B cell (primary cell): Measurements from ENCODE around the gene MAPK8IP2. TPM values are rescaled to one million over a fixed set of nuclear protein-coding genes. Genes with fewer than 3 reads are reported as not detected.

Experiments used
- ATAC-seq: fragments of 200-7000 bp; cut with Tn5 transposase; one replicate; pipeline ENCODE4 v1.10.0; 2021; ENCODE audit warnings: low read depth, mild to moderate bottlenecking, moderate number of reproducible peaks, moderate library complexity
- CTCF ChIA-PET: fragments of 350-600 bp; sonication (Branson Sonifier 250); formaldehyde crosslinking; loops from one replicate; lab custom pipeline; 2021; ENCODE audit warnings: antibody characterized with exemption, inconsistent platforms; lab: Charles Lee
- POLR2A ChIA-PET: fragments of 350-600 bp; sonication (Branson Sonifier 250); formaldehyde crosslinking; loops from one replicate; lab custom pipeline; 2021; ENCODE audit warnings: antibody characterized with exemption; lab: Charles Lee
- DNase-seq: peaks from one replicate; pipeline ENCODE4 v3.0.0; 2013
- H2AFZ ChIP-seq: 2 replicates; pipeline ENCODE4 v1.6.1; 2012; ENCODE audit warnings: mild to moderate bottlenecking, low read depth, low read length; ENCODE audit not compliant: insufficient read depth, poor library complexity, severe bottlenecking
- H3K27ac ChIP-seq, 2 donors: 1 replicate in 1 of 2; 2 replicates in 1 of 2; pipeline ENCODE4 v1.5.1; 2012 to 2013; ENCODE audit warnings: low read length in 2 of 2, mild to moderate bottlenecking in 2 of 2, moderate library complexity in 1 of 2
- H3K27me3 ChIP-seq, 4 experiments: fragments of 200-600 bp in 1 of 4; sonication (generic) in 1 of 4; replicated peaks in 1 of 4; 1 replicate in 2 of 4; 2 replicates in 2 of 4; pipeline versions ENCODE4 v1.6.1 to v1.7.0; 2013 to 2016; ENCODE audit warnings: low read length in 3 of 4, mild to moderate bottlenecking in 2 of 4, mixed read lengths in 1 of 4, moderate library complexity in 1 of 4; ENCODE audit not compliant: insufficient read depth in 4 of 4, control insufficient read depth in 3 of 4; ENCODE audit errors: control extremely low read depth in 1 of 4
- H3K36me3 ChIP-seq, 2 experiments: replicated peaks in 1 of 2; 1 replicate in 1 of 2; 2 replicates in 1 of 2; pipeline versions ENCODE4 v1.6.1 to v1.7.1; 2013; ENCODE audit warnings: low read length in 1 of 2; ENCODE audit not compliant: insufficient read depth in 2 of 2, control insufficient read depth in 1 of 2; ENCODE audit errors: control extremely low read depth in 1 of 2, extremely low read depth in 1 of 2
- H3K4me1 ChIP-seq, 2 donors: fragments of 200-600 bp in 1 of 2; sonication (generic) in 1 of 2; 1 replicate in 1 of 2; 2 replicates in 1 of 2; pipeline versions ENCODE4 v1.5.1 to v1.6.1; 2013 to 2017; ENCODE audit warnings: low read length in 2 of 2; ENCODE audit not compliant: control insufficient read depth in 2 of 2, insufficient read depth in 2 of 2
- H3K4me2 ChIP-seq: replicated peaks from 2 replicates; pipeline ENCODE3; 2012; ENCODE audit warnings: mild to moderate bottlenecking, low read depth, low read length; ENCODE audit not compliant: poor library complexity, severe bottlenecking
- H3K4me3 ChIP-seq, 5 experiments: fragments of 200-600 bp in 1 of 5; sonication (generic) in 1 of 5; 1 replicate in 3 of 5; 2 replicates in 2 of 5; pipeline versions ENCODE4 v1.5.1 to v1.7.0; 2011 to 2016; ENCODE audit warnings: low read length in 4 of 5, mild to moderate bottlenecking in 4 of 5, low read depth in 2 of 5, control low read depth in 1 of 5, moderate library complexity in 1 of 5; ENCODE audit not compliant: insufficient read depth in 1 of 5; ENCODE audit errors: control extremely low read depth in 1 of 5, extremely low read depth in 1 of 5
- H3K79me2 ChIP-seq: fragments of 200-600 bp; sonication (generic); one replicate; pipeline ENCODE4 v1.6.0; 2016; ENCODE audit warnings: low read length; ENCODE audit not compliant: control insufficient read depth, insufficient read depth
- H3K9ac ChIP-seq: fragments of 200-600 bp; sonication (generic); 2 replicates; pipeline ENCODE4 v1.6.1; 2017; ENCODE audit warnings: mild to moderate bottlenecking, low read length, moderate library complexity
- H3K9me3 ChIP-seq, 3 donors: one replicate each; pipeline versions ENCODE4 v1.6.1 to v1.7.1; 2013; ENCODE audit warnings: low read length in 2 of 3; ENCODE audit not compliant: control insufficient read depth in 2 of 3, insufficient read depth in 1 of 3; ENCODE audit errors: control extremely low read depth in 1 of 3
- H4K20me1 ChIP-seq: 2 replicates; pipeline ENCODE4 v1.6.0; 2012; ENCODE audit warnings: mild to moderate bottlenecking, low read length; ENCODE audit not compliant: insufficient read depth, control insufficient read depth, poor library complexity, severe bottlenecking
- H3K27ac Mint-ChIP-seq: one replicate; pipeline ENCODE4 v1.8.0; 2021; ENCODE audit warnings: mixed read lengths
- H3K27me3 Mint-ChIP-seq: one replicate; pipeline ENCODE4 v1.8.0; 2021; ENCODE audit warnings: mixed read lengths
- H3K4me1 Mint-ChIP-seq: one replicate; pipeline ENCODE4 v1.8.0; 2021; ENCODE audit warnings: mixed read lengths
- H3K4me3 Mint-ChIP-seq: one replicate; pipeline ENCODE4 v1.8.0; 2021; ENCODE audit warnings: mixed read lengths
- H3K9me3 Mint-ChIP-seq: one replicate; pipeline ENCODE4 v1.8.0; 2022; ENCODE audit warnings: mixed read lengths; ENCODE audit not compliant: insufficient read depth
- CTCF ChIP-seq: fragments of 200-600 bp; IDR thresholded peaks from one replicate; pipeline ENCODE4 v1.8.0; 2022; ENCODE audit warnings: antibody characterized with exemption, mild to moderate bottlenecking
- EZH2 ChIP-seq: IDR thresholded peaks from 2 replicates; pipeline ENCODE4 v1.6.1; 2012; ENCODE audit warnings: borderline replicate concordance, low read depth, mild to moderate bottlenecking, moderate library complexity, low read length; ENCODE audit not compliant: insufficient read depth, poor library complexity, severe bottlenecking
- WGBS: methylation state at CpG from one replicate; pipeline ENCODE4 v1.1.5; 2013; ENCODE audit warnings: missing lambda C conversion rate; ENCODE audit not compliant: insufficient coverage; 5-methylcytosine and 5-hydroxymethylcytosine counted together
- intact Hi-C: fragments of 100-400 bp; cut with micrococcal nuclease; formaldehyde crosslinking; loops from one replicate; pipeline ENCODE4 v1.10.0; 2022
- polyA plus RNA-seq: library from polyadenylated mRNA; depleted of rRNA; stranded (reverse); fragments of >200 nt; gene quantifications from 2 replicates; pipeline ENCODE4 v1.2.3, GENCODE V29; 2012
- total RNA-seq, 2 donors: library from RNA; stranded (reverse); fragments of 120-200 nt in 1 of 2; gene quantifications; 1 replicate in 1 of 2; 2 replicates in 1 of 2; pipeline versions ENCODE4 v1.2.3 to v1.2.4, GENCODE V29; 2013 to 2022

Gene MAPK8IP2
- total and polyA plus RNA-seq, 2 donors (not counting 1 experiment from before 2014, with no cell fraction given), result 0.19 to 0.39 TPM

GRCh38 chr22:50627642-50628542 is 27.3 kb downstream of the MAPK8IP2 start, which contains the start of gene ARSA:
Gene ARSA (minus strand): TSS chr22:50628152. CDS start chr22:50627779, 373 bp downstream.
- H2AFZ ChIP-seq, result peak within 1 kb of the TSS; percentile 97
- DNase-seq (peak; percentile 89), ATAC-seq (peak; percentile 94)
- ChIA-PET POLR2A (interaction anchor here (0.9 to 1.1 kb wide), 3 partner anchors 14 to 102 kb away, joined by 3 read pairs; partner anchors contain the start of gene TYMP), CTCF (interaction anchor here (0.5 to 2.2 kb wide), 5 partner anchors 13 to 333 kb away, joined by 3 to 11 read pairs (median 3); partner anchors contain the start of gene SCO2)
- no peaks in the 10 kb centered on the region for H4K20me1 ChIP-seq
- Mint-ChIP-seq H3K27me3 (no peaks in the 10 kb centered on the region), H3K4me3 (peak within 1 kb of the TSS; percentile 94), H3K27ac (peak within 1 kb of the TSS; percentile 80), H3K4me1 (peaks cover 19% of the 10 kb centered on the region), H3K9me3 (no peaks in the 10 kb centered on the region)
- intact Hi-C loops, result loop anchor here (1.0 to 2.0 kb wide), 3 partner anchors 12 to 65 kb away; partner anchors contain the start of genes CHKB and SYCE3
- TF ChIP-seq EZH2 (no peak), CTCF (peak; percentile 38)
- H3K79me2 ChIP-seq, result peaks cover 9% of the 10 kb centered on the region
- peaks cover 14 to 25% of the 10 kb centered on the region in 2 donors for H3K4me1 ChIP-seq
- peak within 1 kb of the TSS; percentile 64 to 72 for H3K27ac ChIP-seq
- WGBS, result 4% methylated on average over 88 of the region's 88 CpGs
- H3K27me3 ChIP-seq, result no peaks in the 10 kb centered on the region
- H3K4me3 ChIP-seq, result peak within 1 kb of the TSS; percentile 72 to 92 (median 80)
- peak within 1 kb of the TSS; percentile 97 for H3K4me2 ChIP-seq
- no peaks in the 10 kb centered on the region for H3K9me3 ChIP-seq
- H3K36me3 ChIP-seq, result no peaks in the 10 kb centered on the region
- peak within 1 kb of the TSS; percentile 82 for H3K9ac ChIP-seq
